Islet precursor cell (in vitro differentiated cells): ENCODE results near the gene NPTX1.

ENCODE experiments used
- DNase-seq: peaks from one replicate; pipeline ENCODE4 v3.0.0-alpha.2; 2018

The NPTX1 gene

GRCh38 chr17:80503921-80504320, 27.5 kb upstream of the NPTX1 start:
- no peak for DNase-seq

DNA sequence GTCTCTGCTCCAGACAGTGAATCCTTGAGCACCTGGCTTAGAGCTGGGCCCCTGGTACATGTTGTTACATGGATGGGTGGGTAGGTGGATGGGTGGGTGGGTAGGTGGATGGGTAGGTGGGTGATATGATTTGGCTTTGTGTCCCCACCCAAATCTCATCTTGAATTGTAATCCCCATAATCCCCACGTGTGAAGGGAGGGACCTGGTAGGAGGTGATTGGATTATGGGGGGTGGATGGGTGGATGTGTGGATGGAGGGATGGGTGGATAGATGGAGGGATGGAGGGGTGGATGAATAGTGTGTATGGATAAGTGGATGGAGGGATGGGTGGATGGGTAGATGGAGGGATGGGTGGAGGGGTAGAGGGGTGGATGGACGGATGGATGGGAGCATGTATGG, 26.6 kb upstream of the NPTX1 start:
- DNase-seq, result no peak

DNA sequence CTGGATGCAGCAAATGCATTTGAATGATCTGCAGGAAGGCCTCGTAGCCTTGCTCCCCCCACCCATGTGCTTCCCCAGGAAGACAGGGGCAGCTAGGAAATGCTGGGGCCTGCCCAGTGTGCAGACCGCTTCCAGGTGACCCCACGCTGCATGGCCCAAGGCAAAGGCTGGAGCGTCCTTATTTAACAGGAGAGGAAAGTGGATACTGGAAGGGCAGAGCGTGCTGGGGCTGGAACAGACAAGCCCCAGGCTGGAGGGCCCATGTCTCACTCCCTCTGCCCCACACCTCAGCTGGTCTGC, 26.1 kb upstream of the NPTX1 start:
- DNase-seq, result no peak

GRCh38 chr17:80501741-80502577, 25.6 kb upstream of the NPTX1 start:
- no peak for DNase-seq

DNA sequence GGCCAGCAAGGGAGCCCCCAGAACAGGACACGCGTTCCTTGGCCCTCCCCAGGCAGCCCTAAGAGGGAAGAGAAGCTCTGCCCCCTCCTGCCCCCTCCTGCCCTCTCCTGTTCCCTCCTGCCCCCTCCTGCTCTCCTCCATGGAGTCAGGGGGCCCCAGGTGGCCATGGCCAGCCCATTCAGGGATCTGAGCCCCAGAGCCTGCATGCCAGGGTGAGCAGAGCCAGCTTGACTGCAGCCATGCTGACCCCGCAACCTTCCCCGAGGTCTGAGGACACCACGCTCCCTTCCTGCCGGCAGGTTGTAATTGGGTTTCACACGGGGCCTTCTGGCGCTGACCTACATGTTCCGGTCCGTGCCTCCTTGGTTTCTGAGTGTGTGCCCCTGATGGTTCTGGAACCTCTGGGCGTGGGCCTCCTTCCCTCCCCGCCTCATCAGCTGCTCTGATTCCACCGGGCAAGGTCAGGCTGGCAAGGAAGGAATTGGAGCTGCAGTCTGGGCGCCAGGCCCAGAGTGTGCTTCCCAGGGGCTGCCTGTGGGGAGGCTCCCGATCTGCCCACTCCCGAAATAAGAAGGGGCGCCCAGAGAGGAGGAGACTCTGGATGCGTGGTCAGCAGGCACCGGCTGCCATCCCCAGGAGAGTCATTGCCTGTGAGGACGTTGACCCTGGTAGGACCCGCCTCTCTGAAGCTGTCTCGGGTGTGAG, 23.7 kb upstream of the NPTX1 start:
- DNase-seq, result no peak

DNA sequence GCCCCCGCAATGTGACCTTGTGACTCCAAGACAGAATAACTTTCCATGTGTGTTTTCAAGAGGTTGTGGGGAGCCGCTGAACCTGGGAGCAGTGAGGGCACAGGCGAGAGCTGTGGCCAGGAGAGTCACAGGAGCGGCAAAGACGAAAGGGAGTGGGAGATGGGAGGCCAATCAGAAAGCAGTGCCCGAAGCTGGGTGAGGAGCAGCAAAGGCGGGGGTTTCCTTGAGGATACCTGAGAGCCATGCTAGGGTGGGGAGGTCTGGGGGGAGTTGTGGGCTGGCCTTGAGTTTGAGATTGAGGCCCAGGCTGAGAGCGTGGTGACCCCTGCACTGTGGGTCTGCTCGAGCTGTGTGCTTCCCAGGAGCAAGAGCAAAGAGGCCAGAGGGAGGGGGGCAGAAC, 23.2 kb upstream of the NPTX1 start:
- DNase-seq, result no peak

DNA sequence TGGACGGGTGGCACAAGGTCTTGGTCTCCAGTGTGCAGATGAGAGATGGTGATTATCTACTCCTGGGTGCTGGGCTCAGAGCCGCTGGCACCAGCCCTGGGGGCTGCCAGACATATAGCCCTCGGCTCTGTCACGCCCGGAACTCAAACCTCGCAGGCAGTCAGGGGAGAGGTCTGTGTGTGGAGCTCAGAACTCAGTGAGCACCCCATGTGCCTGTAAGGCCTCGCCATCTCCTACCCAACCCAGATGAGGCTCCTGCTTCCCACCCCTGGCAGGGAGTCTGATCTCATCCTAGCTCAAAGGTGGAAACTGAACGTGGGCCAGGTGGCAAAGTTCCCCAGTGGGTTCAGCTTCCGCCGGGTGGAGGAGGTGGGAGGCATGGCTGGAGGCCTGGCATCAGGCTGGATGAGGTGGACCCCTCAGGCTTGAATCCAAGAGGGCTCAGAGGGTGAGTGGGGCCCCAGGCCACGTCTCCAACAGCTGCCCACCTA, 22.6 kb upstream of the NPTX1 start:
- DNase-seq, result no peak

GRCh38 chr17:80498242-80498919, 22.0 kb upstream of the NPTX1 start:
- peak; percentile 70 for DNase-seq

DNA sequence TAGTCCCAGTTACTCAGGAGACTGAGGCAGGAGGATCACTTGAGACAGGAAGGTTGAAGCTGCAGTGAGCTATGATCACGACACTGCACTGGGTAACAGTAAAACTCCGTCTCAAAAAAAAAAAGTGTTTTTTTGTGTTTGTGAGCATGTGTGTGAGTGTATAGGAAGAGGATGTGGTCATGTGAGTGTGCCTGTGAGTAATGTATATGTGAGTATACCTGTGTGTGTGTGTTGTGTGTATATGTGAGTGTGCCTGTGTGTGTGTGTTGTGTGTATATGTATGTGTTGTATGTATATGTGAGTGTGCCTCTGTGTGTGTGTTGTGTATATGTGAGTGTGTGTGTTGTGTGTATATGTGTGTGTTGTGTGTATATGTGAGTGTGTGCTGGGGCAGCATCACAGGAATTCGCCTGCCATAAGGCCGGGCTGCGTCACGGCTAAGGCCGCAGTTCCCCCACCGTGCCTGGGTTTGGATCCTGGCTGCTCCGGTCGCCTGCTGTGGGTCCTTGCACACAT, 21.4 kb upstream of the NPTX1 start:
- no peak for DNase-seq

DNA sequence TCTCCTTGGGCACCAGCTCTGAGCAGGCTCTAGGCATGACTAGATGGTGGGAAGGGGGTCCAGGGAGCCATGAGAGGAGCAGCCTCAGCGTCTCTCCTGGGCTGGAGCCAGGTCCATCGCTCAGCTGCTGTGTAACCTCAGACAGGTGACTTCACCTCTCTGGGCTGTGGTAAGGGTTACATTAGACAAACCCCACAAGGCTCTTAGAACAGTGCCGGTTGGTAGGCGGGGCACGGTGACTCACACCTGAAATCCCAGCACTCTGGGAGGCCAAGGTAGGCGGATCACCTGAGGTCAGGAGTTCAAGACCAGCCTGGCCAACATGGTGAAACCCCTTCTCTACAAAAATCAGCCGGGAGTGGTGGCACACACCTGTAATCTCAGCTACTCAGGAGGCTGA, 18.1 kb upstream of the NPTX1 start:
- no peak for DNase-seq

- no peak for DNase-seq
Measured at GRCh38 chr17:80492343-80493136, 16.1 kb upstream of the NPTX1 start.

DNA sequence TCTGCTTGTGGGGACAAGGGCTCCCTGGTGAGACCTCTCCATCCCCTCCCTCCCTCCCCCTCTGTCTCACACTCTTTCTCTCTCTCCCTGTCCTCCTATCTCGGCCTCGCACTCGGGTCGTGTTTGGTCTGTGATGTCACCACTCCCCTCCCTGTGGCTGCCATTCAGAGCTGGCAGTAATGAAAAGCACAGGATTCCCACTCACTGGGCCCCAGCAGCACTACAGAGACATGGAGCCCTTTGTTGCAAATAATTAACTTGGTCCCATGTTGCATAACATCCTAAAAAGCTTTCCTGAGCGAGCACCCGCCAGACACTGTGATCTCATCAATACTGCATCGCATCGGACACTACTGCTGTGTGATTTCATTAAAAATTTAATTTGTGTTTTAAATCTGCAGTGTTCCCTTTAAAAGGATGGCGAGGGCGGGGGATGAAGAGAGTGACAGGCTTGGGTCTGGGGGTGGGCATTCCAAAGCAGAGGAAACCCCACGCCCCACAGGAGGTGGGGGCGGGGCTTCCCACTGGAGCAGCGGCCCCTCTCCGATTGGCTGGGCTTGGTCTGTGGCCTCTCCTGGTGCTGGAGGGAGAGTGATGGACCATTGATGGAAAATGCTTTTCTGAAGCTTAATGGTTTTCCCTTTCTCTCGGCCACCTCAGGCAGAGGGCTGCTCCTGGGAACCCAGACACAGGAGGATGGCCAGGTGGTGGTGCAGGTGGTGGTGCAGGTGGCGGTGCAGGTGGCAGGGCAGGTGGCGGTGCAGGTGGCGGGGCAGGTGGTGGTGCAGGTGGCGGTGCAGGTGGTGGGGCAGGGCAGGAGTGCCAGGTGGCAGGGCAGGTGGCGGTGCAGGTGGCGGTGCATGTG, 15.3 kb upstream of the NPTX1 start:
- peak; percentile 60 for DNase-seq

GRCh38 chr17:80487511-80487910, 11.1 kb upstream of the NPTX1 start:
- no peak for DNase-seq

GRCh38 chr17:80486692-80487091, 10.3 kb upstream of the NPTX1 start:
- no peak for DNase-seq

DNA sequence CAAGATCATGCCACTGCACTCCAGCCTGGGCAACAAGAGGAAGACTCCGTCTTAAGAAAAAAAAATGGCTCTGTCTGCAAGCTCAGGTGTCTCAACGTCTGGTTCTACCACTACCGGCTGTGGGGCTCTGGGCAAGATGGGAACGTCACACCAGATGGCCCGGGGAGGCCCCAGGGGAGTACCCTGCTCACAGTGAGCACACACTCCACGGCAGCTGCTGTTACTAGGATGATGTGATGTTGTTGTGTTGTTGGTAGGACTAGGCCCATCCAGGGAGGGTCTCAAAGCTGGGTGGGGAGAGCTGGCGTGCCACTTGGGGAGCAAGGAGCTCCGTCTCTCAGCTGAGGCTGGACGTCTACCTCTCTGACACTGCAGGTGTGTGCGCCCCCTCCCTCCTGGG, 9.4 kb upstream of the NPTX1 start:
- DNase-seq, result no peak

GRCh38 chr17:80482555-80483308, 6.3 kb upstream of the NPTX1 start:
- DNase-seq, result no peak

GRCh38 chr17:80482058-80482318, 5.6 kb upstream of the NPTX1 start:
- no peak for DNase-seq

GRCh38 chr17:80481284-80482057, 5.1 kb upstream of the NPTX1 start:
- no peak for DNase-seq

- no peak for DNase-seq
Measured at GRCh38 chr17:80480248-80480647, 3.8 kb upstream of the NPTX1 start.

- DNase-seq, result no peak
Measured at GRCh38 chr17:80479246-80479566, 2.8 kb upstream of the NPTX1 start.
